ENCODE measurements around the gene MDM1.

The MDM1 gene

DNA sequence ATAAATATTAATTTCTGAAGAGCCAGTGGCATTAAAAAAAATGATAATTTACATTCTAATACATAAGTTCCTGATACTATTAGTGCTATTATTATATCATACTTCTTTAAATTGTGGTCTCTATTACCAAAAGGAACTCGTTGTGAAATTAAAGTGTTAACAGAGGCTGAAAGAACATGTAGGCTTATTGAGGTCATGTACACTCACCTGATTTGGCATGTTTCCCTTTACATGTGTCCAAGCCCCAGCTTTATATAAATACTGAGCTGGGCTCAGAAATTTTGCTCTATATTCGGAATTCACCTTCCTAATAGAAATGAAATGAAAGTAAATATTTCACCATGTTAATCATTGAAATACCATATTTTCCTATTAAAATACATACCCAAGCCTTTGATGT is 11.0 kb downstream of the MDM1 start:
- no peak for TF ChIP-seq SUZ12 (IDR thresholded peaks at IDR 0.05)
- TF ChIP-seq ELF4 (IDR thresholded peaks at IDR 0.05), result no peak
- TF ChIP-seq FOXK2 (IDR thresholded peaks at IDR 0.05), result no peak
- POLR2A ChIA-PET, result interaction anchor here (0.9 kb wide), 1 partner anchor 11 kb away, joined by 3 read pairs; the partner anchor contains the start of gene MDM1
- CTCF ChIA-PET, result interaction anchor here (0.7 to 1.5 kb wide), 2 partner anchors 11 to 281 kb away, joined by 3 to 11 read pairs; partner anchors contain the start of gene MDM1
- no peak for DNase-seq (ENCODE audit: extremely low spot score)

DNA sequence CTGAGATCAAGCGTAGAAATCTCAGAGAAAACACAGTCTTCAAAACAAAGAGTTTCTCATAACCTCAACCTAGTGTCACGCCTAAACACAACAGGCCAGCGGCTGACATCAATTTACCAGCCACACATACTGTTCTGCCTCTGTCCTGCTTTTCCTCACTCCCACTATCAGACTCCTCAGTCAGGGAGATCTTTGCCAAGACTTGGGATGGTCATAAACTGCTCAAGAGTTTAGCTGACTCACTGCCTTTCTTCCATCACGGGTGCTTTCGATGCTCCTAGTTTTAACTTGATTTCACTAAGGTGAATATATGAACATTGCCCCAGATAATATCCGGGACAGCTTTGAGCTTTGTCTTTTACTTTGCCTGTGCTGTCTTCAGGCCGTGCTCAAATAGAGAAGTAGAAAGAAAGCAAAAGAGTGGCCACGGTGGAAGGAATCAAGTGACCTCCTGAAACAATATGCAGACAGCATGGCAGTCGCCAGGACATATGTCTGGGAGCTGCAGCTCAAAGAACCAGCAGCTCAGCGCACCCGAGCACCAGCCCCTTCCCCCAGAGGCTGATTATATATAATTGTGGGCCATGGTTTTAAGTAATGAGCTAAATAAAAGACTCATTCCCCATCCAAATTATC is 12.1 kb downstream of the MDM1 start:
- ChIA-PET CTCF (interaction anchor here (1.0 to 1.5 kb wide), 2 partner anchors 97 to 280 kb away, joined by 3 to 11 read pairs; no protein-coding TSS in a partner anchor), POLR2A (no interaction called here)
- no peak for TF ChIP-seq ARNT (IDR thresholded peaks at IDR 0.05)
- TF ChIP-seq SUZ12 (IDR thresholded peaks at IDR 0.05), result no peak
- no peak for TF ChIP-seq ZNF384 (IDR thresholded peaks at IDR 0.05)
- DNase-seq (ENCODE audit: extremely low spot score), result no peak

DNA sequence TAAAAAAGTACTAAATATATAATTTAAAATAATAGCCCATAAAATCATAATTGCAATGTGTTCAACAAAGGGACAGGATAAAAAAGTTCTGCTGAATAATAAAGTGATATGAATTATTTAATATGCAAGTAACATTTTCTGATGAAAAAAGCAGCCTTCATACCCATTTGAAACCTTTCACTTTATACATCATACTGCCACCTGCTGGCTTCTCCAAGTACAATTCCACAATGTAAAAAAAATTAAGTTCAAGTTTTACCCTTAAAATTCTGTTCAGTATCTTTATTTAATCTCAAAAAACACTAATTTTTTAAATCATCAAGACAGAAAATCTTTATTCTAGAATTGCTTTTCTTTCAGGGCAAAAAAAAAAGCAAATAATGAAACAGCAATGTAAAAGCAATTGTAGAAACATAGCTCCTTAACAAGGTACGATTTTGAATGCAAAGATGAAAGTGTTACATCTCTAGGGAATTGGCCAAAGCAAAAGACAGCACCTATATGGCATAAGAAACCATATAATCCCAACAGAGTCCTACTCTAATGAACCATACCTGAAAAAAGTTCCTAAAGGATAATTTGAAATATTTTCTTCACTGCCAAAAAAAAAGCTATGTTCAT is 15.0 kb downstream of the MDM1 start:
- CTCF ChIA-PET, result interaction anchor here (0.6 to 1.8 kb wide), 8 partner anchors 15 to 276 kb away, joined by 3 to 14 read pairs (median 5); partner anchors contain the start of gene MDM1
- peak; percentile 69 for TF ChIP-seq ZNF384 (IDR thresholded peaks at IDR 0.05)
- no peak for TF ChIP-seq HDGF (IDR thresholded peaks at IDR 0.05; ENCODE audit: borderline replicate concordance)
- DNase-seq (ENCODE audit: extremely low spot score), result peak; percentile 17
- POLR2A ChIA-PET, result no interaction called here

DNA sequence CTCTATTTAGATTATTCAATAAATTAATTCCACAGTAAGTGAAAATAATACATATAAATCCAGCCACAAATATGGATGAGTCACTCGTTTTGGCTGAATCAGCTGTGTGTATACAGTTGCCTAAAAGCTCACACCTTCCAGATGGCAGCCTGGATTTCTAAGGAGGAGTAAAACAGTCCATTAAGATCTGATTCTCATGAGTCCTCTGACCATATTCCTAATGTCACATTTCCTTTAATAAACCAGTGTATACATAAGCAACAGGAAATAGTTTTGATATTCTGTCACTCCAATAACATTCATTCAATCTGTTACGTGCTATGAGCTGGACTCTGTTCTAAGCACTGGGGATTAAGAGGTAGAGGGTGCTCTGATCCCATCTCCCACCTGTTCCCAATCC is 21.8 kb downstream of the MDM1 start:
- ChIA-PET CTCF (interaction anchor here (0.6 kb wide), 1 partner anchor 49 kb away, joined by 3 read pairs; no protein-coding TSS in a partner anchor), POLR2A (no interaction called here)
- TF ChIP-seq TARDBP (IDR thresholded peaks at IDR 0.05), result no peak
- no peak for TF ChIP-seq ZNF384 (IDR thresholded peaks at IDR 0.05)
- DNase-seq (ENCODE audit: extremely low spot score), result no peak

DNA sequence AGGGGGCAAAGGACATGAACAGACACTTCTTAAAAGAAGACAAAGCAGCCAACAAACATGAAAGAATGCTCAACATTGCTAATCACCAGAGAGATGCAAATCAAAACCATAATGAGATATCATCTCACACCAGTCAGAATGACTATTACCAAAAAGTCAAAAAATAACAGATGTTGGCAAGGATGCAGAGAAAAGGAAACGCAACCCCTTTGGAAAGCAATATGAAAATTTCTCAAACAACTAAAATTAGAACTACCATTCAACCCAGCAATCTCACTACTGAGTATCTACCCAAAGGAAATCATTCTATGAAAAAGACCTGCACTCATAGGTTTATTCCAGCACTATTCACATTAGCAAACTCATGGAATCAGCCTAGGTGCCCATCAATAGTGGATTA is 25.6 kb downstream of the MDM1 start:
- ChIA-PET CTCF (no interaction called here), POLR2A (no interaction called here)
- no peak for DNase-seq (ENCODE audit: extremely low spot score)
- TF ChIP-seq L3MBTL2 (conservative IDR thresholded peaks at IDR 0.05), result no peak
- no peak for TF ChIP-seq SUZ12 (IDR thresholded peaks at IDR 0.05)
- no peak for TF ChIP-seq CTBP1 (IDR thresholded peaks at IDR 0.05; ENCODE audit: borderline replicate concordance)
- no peak for TF ChIP-seq SP1 (IDR thresholded peaks at IDR 0.05)
- TF ChIP-seq ZNF384 (IDR thresholded peaks at IDR 0.05), result no peak
- TF ChIP-seq NFRKB (IDR thresholded peaks at IDR 0.05), result no peak
- TF ChIP-seq FOXA1 (IDR thresholded peaks at IDR 0.05), result no peak
- no peak for TF ChIP-seq HDGF (IDR thresholded peaks at IDR 0.05; ENCODE audit: borderline replicate concordance)
- TF ChIP-seq FOXM1 (IDR thresholded peaks at IDR 0.05; ENCODE audit: borderline replicate concordance), result no peak
- no peak for TF ChIP-seq ELF4 (IDR thresholded peaks at IDR 0.05)
- no peak for TF ChIP-seq ARNT (IDR thresholded peaks at IDR 0.05)
- TF ChIP-seq BHLHE40 (IDR thresholded peaks at IDR 0.05; ENCODE audit: borderline replicate concordance), result no peak
- no peak for TF ChIP-seq LEF1 (IDR thresholded peaks at IDR 0.05; ENCODE audit: borderline replicate concordance)
- TF ChIP-seq FOXK2 (IDR thresholded peaks at IDR 0.05), result no peak
- TF ChIP-seq, protein P1, sequence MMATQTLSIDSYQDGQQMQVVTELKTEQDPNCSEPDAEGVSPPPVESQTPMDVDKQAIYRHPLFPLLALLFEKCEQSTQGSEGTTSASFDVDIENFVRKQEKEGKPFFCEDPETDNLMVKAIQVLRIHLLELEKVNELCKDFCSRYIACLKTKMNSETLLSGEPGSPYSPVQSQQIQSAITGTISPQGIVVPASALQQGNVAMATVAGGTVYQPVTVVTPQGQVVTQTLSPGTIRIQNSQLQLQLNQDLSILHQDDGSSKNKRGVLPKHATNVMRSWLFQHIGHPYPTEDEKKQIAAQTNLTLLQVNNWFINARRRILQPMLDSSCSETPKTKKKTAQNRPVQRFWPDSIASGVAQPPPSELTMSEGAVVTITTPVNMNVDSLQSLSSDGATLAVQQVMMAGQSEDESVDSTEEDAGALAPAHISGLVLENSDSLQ (IDR thresholded peaks at IDR 0.05), result no peak
- TF ChIP-seq TARDBP (IDR thresholded peaks at IDR 0.05), result no peak

DNA sequence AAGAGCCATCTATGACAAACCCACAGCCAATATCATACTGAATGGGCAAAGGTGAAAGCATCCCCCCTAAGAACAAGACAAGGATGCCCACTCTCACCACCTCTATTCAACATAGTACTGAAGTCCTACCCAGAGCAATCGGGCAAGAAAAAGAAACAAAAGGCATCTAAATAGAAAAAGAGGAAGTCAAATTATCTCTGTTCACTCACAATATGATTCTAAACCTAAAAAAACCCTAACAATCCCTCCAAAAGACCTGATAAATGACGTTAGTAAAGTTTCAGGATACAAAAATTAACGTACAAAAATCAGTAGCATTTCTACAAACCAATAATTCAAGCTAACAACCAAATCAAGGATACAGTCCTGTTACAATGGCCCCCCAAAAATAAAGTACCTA is 26.9 kb downstream of the MDM1 start:
- DNase-seq (ENCODE audit: extremely low spot score), result no peak
- TF ChIP-seq CTBP1 (IDR thresholded peaks at IDR 0.05; ENCODE audit: borderline replicate concordance) (no peak), BHLHE40 (IDR thresholded peaks at IDR 0.05; ENCODE audit: borderline replicate concordance) (no peak), SUZ12 (IDR thresholded peaks at IDR 0.05) (no peak), SP1 (IDR thresholded peaks at IDR 0.05) (no peak), FOXK2 (IDR thresholded peaks at IDR 0.05) (no peak), L3MBTL2 (conservative IDR thresholded peaks at IDR 0.05) (no peak), FOXM1 (IDR thresholded peaks at IDR 0.05; ENCODE audit: borderline replicate concordance) (no peak), HDGF (IDR thresholded peaks at IDR 0.05; ENCODE audit: borderline replicate concordance) (no peak), ARNT (IDR thresholded peaks at IDR 0.05) (no peak), FOXA1 (IDR thresholded peaks at IDR 0.05) (no peak)
- TF ChIP-seq, protein P1 (IDR thresholded peaks at IDR 0.05), result no peak
- ChIA-PET POLR2A (no interaction called here), CTCF (no interaction called here)

DNA sequence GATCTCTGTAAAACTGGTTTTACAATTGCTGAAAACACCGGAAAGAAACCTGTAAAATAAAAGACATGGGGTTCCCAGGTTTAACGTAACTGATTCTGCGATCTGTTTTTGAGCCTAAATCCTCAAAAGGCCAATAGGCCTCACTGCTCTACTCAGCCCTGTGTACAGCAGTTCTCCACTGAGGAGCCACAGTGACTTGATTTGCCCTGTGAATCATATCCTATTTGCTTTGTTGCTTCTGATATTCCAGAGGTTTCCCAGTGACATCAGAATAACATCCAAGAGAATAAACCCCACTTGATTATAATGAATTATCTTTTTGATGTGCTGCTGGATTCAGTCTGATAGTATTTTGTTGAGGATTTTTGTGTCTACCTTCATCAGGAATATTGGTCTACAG is 27.5 kb downstream of the MDM1 start:
- DNase-seq (ENCODE audit: extremely low spot score), result no peak
- POLR2A ChIA-PET, result no interaction called here
- no peak for TF ChIP-seq CTBP1 (IDR thresholded peaks at IDR 0.05; ENCODE audit: borderline replicate concordance)
- no peak for TF ChIP-seq L3MBTL2 (conservative IDR thresholded peaks at IDR 0.05)
- no peak for TF ChIP-seq ARNT (IDR thresholded peaks at IDR 0.05)
- TF ChIP-seq SP1 (IDR thresholded peaks at IDR 0.05), result no peak
- TF ChIP-seq LEF1 (IDR thresholded peaks at IDR 0.05; ENCODE audit: borderline replicate concordance), result no peak
- no peak for TF ChIP-seq TARDBP (IDR thresholded peaks at IDR 0.05)
- CTCF ChIA-PET, result no interaction called here

DNA sequence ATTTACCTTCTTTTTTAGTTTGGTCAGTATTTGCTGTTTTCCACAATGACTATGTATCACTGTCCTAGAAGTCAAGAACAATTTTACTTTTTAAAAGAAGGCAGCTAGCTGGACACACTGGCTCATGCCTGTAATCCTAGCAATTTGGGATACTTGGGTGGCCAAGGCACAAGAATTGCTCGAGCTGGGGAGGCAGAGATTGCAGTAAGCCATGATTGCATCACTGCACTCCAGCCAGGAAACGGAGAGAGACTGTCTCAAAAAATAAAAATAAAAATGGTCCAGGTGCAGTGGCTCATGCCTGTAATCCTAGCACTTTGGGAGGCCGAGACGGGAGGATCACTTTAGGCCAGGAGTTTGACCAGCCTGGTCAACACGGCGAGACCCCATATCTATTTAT is 28.3 kb downstream of the MDM1 start:
- CTCF ChIA-PET, result no interaction called here
- no peak for DNase-seq (ENCODE audit: extremely low spot score)
- TF ChIP-seq SUZ12 (IDR thresholded peaks at IDR 0.05) (no peak), HDGF (IDR thresholded peaks at IDR 0.05; ENCODE audit: borderline replicate concordance) (no peak), FOXM1 (IDR thresholded peaks at IDR 0.05; ENCODE audit: borderline replicate concordance) (no peak), CTBP1 (IDR thresholded peaks at IDR 0.05; ENCODE audit: borderline replicate concordance) (no peak), NFRKB (IDR thresholded peaks at IDR 0.05) (no peak), FOXK2 (IDR thresholded peaks at IDR 0.05) (no peak), ELF4 (IDR thresholded peaks at IDR 0.05) (no peak), SP1 (IDR thresholded peaks at IDR 0.05) (no peak), BHLHE40 (IDR thresholded peaks at IDR 0.05; ENCODE audit: borderline replicate concordance) (no peak), ARNT (IDR thresholded peaks at IDR 0.05) (no peak), TARDBP (IDR thresholded peaks at IDR 0.05) (no peak), ZNF384 (IDR thresholded peaks at IDR 0.05) (no peak), L3MBTL2 (conservative IDR thresholded peaks at IDR 0.05) (no peak), FOXA1 (IDR thresholded peaks at IDR 0.05) (no peak), LEF1 (IDR thresholded peaks at IDR 0.05; ENCODE audit: borderline replicate concordance) (no peak)
- TF ChIP-seq, protein P1 (IDR thresholded peaks at IDR 0.05), result no peak
- POLR2A ChIA-PET, result no interaction called here

Data from HEK293T (cell line).